Lower leg skin (tissue), 3 donors: ENCODE results near the gene PDLIM7.

Experiments used
- POLR2A ChIP-seq, 2 donors: fragments of 450-650 bp; IDR thresholded peaks; one replicate each; pipeline ENCODE4 v1.6.1; 2016 to 2017; ENCODE audit warnings: antibody characterized with exemption in 2 of 2, mild to moderate bottlenecking in 1 of 2, moderate library complexity in 1 of 2
- TF ChIP-seq, protein P1 (sequence below), 3 donors: fragments of 450-650 bp; IDR thresholded peaks; one replicate each; pipeline ENCODE4 v1.5.1; 2016; ENCODE audit warnings: antibody characterized with exemption in 3 of 3, mild to moderate bottlenecking in 3 of 3, moderate library complexity in 2 of 3

DNA sequence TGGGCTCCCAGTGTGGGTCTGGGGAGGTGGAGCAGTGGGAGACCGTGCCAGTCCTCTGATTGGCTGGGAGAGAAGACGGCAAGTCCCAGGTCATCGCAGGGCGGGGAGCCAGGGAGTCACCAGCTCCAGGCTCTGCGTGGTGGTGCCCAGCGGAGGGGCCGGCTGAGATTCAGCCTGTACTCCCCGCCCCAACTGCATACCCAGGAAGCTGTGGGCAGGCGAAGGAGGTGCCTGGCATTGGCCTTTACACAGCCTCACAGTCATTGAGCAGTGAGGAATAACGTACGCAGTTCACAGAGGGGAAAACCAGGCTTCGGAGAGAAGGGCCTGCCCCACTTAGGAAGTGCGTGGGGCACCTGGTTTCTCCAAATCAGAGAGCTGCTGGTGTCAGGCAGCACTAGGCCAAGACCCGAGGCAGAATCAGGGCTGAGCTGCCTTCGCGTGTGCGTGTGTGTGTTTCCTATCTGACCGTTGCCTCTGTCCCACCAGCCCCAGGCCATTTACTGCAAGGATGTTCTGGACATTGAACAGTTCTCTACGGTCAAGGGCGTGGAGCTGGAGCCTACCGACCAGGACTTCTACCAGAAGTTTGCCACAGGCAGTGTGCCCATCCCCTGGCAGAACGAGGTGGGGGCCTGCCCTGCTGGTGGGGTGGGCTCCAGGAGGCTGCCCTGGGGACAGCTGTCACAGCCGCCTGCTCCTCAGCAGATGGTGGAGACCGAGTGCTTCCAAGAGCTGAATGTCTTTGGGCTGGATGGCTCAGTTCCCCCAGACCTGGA lies 57.0 kb downstream of the PDLIM7 start:
- no peak for TF ChIP-seq POLR2A (IDR thresholded peaks at IDR 0.05)
- TF ChIP-seq, protein P1, sequence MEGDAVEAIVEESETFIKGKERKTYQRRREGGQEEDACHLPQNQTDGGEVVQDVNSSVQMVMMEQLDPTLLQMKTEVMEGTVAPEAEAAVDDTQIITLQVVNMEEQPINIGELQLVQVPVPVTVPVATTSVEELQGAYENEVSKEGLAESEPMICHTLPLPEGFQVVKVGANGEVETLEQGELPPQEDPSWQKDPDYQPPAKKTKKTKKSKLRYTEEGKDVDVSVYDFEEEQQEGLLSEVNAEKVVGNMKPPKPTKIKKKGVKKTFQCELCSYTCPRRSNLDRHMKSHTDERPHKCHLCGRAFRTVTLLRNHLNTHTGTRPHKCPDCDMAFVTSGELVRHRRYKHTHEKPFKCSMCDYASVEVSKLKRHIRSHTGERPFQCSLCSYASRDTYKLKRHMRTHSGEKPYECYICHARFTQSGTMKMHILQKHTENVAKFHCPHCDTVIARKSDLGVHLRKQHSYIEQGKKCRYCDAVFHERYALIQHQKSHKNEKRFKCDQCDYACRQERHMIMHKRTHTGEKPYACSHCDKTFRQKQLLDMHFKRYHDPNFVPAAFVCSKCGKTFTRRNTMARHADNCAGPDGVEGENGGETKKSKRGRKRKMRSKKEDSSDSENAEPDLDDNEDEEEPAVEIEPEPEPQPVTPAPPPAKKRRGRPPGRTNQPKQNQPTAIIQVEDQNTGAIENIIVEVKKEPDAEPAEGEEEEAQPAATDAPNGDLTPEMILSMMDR (IDR thresholded peaks at IDR 0.05), result no peak
